VCaP (cell line): ENCODE results near the gene IGFBP2.

ENCODE experiments used
- H3K27ac ChIP-seq: fragments of 450-650 bp; 2 replicates; pipeline ENCODE4 v1.5.1; 2017
- TF ChIP-seq, protein P1 (sequence below): fragments of 450-650 bp; conservative IDR thresholded peaks from 2 replicates; pipeline ENCODE4 v1.5.1; 2017; ENCODE audit warnings: mild to moderate bottlenecking, moderate library complexity

Gene IGFBP2

DNA sequence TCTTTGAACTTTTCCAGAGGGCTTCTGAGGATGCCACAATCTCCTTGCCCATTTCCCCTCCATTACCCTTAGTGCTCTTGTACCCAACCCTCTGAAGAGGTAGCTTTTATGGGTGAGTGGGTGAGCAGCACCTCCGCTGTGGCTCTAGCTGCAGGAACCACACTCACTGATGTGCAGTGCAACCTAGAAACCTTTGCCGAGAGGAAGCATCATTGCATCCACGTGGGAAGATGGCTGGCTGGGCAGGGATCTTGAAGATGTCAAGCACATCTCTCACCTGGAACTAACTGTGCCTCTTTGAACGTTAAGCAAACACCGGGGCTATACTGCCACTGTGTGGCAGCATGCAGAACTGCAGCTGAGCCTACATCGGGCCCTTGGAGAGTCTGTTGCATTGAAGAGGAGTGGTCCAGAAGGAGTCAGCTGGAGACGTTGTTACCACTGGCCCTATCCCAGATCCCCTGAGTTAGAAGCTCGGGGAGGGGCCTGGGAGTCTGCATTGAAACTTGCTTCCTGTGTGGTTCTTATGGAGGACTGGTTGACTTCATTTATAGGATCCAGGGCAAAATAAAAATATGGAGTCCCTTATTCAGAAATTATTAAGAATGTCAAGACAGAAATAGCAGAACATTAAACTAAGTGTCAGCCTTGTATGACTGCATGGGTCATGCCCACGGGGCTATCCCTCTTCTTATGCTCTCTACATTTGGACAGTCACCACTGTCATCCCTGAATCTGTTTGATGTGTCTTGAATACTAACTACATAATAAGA is 33.4 kb downstream of the IGFBP2 start:
- TF ChIP-seq, protein P1, sequence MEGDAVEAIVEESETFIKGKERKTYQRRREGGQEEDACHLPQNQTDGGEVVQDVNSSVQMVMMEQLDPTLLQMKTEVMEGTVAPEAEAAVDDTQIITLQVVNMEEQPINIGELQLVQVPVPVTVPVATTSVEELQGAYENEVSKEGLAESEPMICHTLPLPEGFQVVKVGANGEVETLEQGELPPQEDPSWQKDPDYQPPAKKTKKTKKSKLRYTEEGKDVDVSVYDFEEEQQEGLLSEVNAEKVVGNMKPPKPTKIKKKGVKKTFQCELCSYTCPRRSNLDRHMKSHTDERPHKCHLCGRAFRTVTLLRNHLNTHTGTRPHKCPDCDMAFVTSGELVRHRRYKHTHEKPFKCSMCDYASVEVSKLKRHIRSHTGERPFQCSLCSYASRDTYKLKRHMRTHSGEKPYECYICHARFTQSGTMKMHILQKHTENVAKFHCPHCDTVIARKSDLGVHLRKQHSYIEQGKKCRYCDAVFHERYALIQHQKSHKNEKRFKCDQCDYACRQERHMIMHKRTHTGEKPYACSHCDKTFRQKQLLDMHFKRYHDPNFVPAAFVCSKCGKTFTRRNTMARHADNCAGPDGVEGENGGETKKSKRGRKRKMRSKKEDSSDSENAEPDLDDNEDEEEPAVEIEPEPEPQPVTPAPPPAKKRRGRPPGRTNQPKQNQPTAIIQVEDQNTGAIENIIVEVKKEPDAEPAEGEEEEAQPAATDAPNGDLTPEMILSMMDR = peak; percentile 93
- H3K27ac ChIP-seq = peak overlapping the region; percentile 10; the same call in 1 of the 2 replicates

DNA sequence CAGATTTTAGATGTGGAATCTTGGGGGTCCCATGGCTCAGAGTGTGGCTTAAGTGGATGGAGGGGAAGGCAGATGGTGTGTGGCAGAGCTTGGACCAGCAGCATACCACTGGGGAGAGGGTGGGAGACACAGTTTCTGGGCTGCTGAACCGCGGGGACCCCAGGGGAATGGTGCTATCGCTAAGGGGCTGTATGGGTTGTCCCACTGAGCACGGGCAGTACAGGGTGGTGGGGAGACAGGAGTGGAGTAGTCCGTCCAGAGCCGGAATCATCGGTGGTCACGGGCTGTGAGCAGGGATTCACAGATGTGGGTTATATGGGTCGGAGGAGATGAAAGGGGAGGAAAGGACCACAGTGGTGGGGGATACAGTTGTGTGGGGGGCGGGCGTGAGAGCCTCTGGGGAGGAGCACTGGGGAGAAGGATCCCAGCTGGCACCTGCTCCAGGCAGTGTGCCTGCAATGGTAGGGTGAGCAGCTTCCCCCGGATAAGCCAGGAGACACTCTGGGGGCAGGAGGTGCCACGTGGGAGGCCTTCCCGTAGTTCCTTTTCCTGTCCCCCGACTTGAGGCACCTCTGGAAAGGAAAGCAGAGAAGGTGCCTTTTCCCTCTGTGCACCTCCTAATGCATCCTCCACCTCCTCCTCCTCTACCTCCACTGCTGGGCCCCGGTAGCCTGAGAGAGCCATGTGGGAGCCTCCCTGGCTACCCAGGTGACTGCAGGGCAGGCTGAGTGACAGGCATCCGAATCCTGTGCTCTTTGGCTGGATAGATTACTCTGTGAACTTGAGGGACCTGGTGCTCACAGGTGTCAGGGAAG is 37.3 kb downstream of the IGFBP2 start:
- H3K27ac ChIP-seq = no peak overlapping the region
- TF ChIP-seq, protein P1 = no peak

DNA sequence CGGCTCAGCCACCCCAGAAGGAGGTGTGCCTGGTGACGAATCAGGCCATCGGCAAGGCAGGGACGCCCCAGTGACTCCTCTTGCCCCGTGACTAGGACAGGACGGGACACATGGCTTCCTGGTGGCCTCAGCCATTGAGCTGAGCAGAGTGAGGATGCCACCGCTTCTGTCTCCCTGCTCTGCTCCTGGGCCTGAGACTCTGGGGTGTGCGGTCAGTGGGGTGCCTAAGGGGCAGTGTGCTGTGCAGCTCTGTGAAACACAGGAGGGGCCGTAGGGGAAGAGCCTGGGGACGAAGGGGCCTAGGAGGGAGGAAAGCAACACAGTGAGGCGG is 37.8 kb downstream of the IGFBP2 start:
- H3K27ac ChIP-seq = no peak overlapping the region

DNA sequence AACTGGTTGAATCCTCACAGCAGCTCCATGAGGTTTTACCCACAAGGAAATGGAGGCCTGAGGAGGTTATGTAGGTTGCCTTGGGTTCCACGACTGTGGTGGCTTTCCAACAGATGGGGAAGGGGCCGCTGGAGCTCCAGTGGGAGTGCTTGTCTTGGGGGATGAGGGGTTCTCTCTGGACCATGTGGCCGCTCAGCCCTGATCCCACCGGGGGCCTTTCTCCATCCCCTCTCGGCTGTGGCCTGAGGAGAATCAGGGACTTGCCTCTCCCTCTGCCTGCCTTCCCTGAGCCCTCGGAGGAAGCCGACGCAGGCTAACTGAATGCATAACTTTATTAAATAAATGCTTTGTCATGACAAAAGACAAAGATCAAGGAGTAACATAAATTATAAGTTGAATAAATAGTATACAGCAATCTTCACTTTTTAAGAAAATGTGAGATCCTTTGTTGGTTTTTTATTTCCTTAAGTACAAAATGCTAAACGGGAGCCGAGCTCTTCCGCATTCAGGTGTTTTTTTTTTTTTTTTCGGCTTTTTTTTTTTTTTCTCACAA is 38.6 kb downstream of the IGFBP2 start:
- TF ChIP-seq, protein P1 = no peak
- no peak overlapping the region for H3K27ac ChIP-seq

More for the DNA sequence above, 37.8 kb downstream of the IGFBP2 start:
- TF ChIP-seq, protein P1 = no peak

DNA sequence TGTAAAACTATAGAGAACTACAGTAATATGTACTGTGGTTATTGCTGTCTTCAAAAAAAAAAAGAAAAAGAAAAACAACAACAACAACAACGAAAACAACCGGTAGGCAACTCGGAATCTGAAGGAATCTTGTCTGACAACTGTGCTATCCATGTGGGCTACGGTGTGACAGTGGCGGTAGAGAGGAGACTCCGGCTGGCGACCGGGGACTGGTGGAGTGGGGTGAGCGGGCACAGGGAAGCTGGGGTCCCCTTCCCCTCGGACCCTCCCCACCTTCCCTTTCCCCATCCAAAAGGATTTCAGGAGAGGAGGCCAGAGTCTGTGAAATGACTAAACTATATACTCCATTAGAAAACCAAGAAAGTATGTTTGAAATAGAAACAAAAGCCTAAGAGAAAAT is 39.2 kb downstream of the IGFBP2 start:
- no peak overlapping the region for H3K27ac ChIP-seq
- TF ChIP-seq, protein P1 = no peak

DNA sequence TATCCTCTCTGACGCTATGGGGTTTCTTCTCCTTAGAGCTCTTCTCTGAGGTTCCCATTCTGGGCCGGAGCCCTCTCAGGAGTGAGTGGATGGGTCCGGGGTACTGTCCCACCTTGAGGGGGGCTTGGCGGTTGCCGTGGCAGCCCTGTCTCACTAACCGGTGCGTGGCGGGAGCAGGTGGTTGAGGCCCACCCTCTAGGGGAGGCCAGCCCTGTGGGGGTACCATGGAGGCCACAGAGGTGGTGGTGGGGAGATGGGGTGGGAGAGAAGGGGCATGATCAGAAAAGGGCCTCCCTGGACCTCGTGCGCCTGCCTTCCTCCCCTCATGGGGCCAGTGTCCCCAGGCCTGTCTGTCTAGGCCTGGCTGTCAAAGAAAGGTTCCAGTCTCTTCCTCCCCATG is 39.8 kb downstream of the IGFBP2 start:
- H3K27ac ChIP-seq = no peak overlapping the region
- TF ChIP-seq, protein P1 = no peak

DNA sequence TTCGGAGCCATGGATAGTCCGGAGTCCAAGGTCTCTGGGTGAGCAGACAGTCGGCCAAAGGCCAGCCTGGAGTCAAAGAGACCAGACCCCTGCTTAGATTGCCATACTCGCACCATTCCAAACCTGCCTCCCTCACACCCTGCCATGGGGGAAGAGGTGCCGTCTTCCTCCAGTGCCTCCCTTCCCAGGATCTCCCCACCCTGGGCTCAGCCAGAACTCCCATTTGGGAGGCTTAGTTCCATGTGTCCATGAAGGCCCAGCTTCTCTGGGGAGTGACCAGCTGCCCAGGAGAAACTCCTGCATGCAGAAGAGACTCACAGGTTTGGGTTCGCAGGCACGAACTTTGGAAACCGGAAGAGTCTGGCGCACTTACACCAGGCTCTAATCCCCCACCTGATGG is 40.4 kb downstream of the IGFBP2 start:
- H3K27ac ChIP-seq = no peak overlapping the region
- TF ChIP-seq, protein P1 = no peak
